H1 (cell line): ENCODE data around the gene GRIFIN. TPM values are rescaled to one million over a fixed set of nuclear protein-coding genes. Genes with fewer than 3 reads are reported as not detected.
A peak's percentile ranks its signal among the peaks of the same experiment; 100 is the strongest.

Experiments
- CTCF ChIA-PET: fragments of 300-600 bp; sonication (Branson Sonifier 250); formaldehyde crosslinking; loops from one replicate; lab custom pipeline; 2021; ENCODE audit not compliant: partially characterized antibody; lab: Charles Lee
- POLR2A ChIA-PET: fragments of 300-600 bp; sonication (Branson Sonifier 250); formaldehyde crosslinking; loops from one replicate; lab custom pipeline; 2021; ENCODE audit warnings: inconsistent platforms; ENCODE audit not compliant: partially characterized antibody; lab: Charles Lee
- DNase-seq, 2 experiments: peaks; one replicate each; pipeline versions ENCODE4 v3.0.0 to v3.0.0-alpha.2; 2010 to 2022; ENCODE audit warnings: low spot score in 2 of 2, low read depth in 1 of 2, mixed read lengths in 1 of 2
- FAIRE-seq: peaks from 2 replicates; lab custom pipeline; 2011; peaks lifted over from hg19 to GRCh38; lab: Jason Lieb, UNC
- H2AFZ ChIP-seq: 2 replicates; pipeline ENCODE4 v1.8.1; 2012; ENCODE audit warnings: low read length, inconsistent platforms
- H2AK5ac ChIP-seq: 2 replicates; pipeline ENCODE4 v1.6.1; 2013; ENCODE audit warnings: low read depth, low read length
- H2BK120ac ChIP-seq: replicated peaks from 2 replicates; pipeline ENCODE3; 2013; ENCODE audit warnings: low read depth, low read length, inconsistent platforms
- H2BK12ac ChIP-seq: 2 replicates; pipeline ENCODE4 v1.6.1; 2013; ENCODE audit warnings: low read depth, low read length
- H2BK15ac ChIP-seq: 2 replicates; pipeline ENCODE4 v1.6.1; 2013; ENCODE audit warnings: low read length
- H2BK20ac ChIP-seq: 2 replicates; pipeline ENCODE4 v1.6.1; 2013; ENCODE audit warnings: low read length
- H2BK5ac ChIP-seq: 2 replicates; pipeline ENCODE4 v1.6.1; 2013; ENCODE audit warnings: low read depth, low read length
- H3K14ac ChIP-seq: 2 replicates; pipeline ENCODE4 v1.6.1; 2013; ENCODE audit warnings: inconsistent platforms; ENCODE audit not compliant: insufficient read length
- H3K18ac ChIP-seq: 2 replicates; pipeline ENCODE4 v1.6.1; 2013; ENCODE audit warnings: low read length; ENCODE audit errors: extremely low read depth
- H3K23ac ChIP-seq: 2 replicates; pipeline ENCODE4 v1.6.1; 2013; ENCODE audit warnings: inconsistent platforms; ENCODE audit not compliant: insufficient read length
- H3K23me2 ChIP-seq: 2 replicates; pipeline ENCODE4 v1.6.1; 2013; ENCODE audit warnings: low read depth, low read length
- H3K27ac ChIP-seq: 2 replicates; pipeline ENCODE4 v1.6.1; 2011; ENCODE audit warnings: low read depth, low read length, inconsistent platforms
- H3K27me3 ChIP-seq, 4 experiments: replicated peaks in 1 of 4; 1 replicate in 1 of 4; 2 replicates in 3 of 4; pipeline versions ENCODE4 v1.6.1 to v1.8.1; 2011 to 2013; ENCODE audit warnings: low read length in 3 of 4, mild to moderate bottlenecking in 3 of 4, inconsistent platforms in 2 of 4, mixed read lengths in 2 of 4, moderate library complexity in 1 of 4; ENCODE audit not compliant: control insufficient read depth in 3 of 4, insufficient read depth in 3 of 4; ENCODE audit errors: extremely low read depth in 1 of 4
- H3K36me3 ChIP-seq, 4 experiments: 2 replicates each; pipeline versions ENCODE4 v1.6.1 to v1.8.1; 2011 to 2013; ENCODE audit warnings: mild to moderate bottlenecking in 4 of 4, low read length in 3 of 4, moderate library complexity in 2 of 4, control low read depth in 1 of 4, inconsistent platforms in 1 of 4; ENCODE audit not compliant: insufficient read depth in 4 of 4, control insufficient read depth in 2 of 4
- H3K4ac ChIP-seq: replicated peaks from 2 replicates; pipeline ENCODE3; 2013; ENCODE audit warnings: low read length, low read depth, mixed read lengths, inconsistent platforms; ENCODE audit not compliant: insufficient read length
- H3K4me1 ChIP-seq, 4 experiments: replicated peaks in 1 of 4; 1 replicate in 1 of 4; 2 replicates in 3 of 4; pipeline versions ENCODE4 v1.6.1 to v1.8.1; 2011 to 2013; ENCODE audit warnings: low read length in 3 of 4, inconsistent platforms in 2 of 4, mixed read lengths in 1 of 4; ENCODE audit not compliant: insufficient read depth in 4 of 4, control insufficient read depth in 3 of 4
- H3K4me2 ChIP-seq, 2 experiments: 2 replicates each; pipeline versions ENCODE4 v1.6.1 to v1.8.1; 2011 to 2013; ENCODE audit warnings: low read depth in 2 of 2, low read length in 2 of 2, control low read depth in 1 of 2, inconsistent platforms in 1 of 2, mild to moderate bottlenecking in 1 of 2; ENCODE audit not compliant: insufficient read depth in 1 of 2
- H3K4me3 ChIP-seq, 4 experiments: fragments of 200-600, 300-600 bp in 1 of 4; sonication (generic), shearing (Covaris generic), sonication (Bioruptor Twin) in 1 of 4; 2 replicates each; pipeline versions ENCODE4 v1.5.1 to v1.8.1; 2011 to 2016; ENCODE audit warnings: low read length in 4 of 4, low read depth in 3 of 4, control low read depth in 2 of 4, inconsistent platforms in 2 of 4, mild to moderate bottlenecking in 2 of 4, mixed read lengths in 1 of 4, moderate library complexity in 1 of 4; ENCODE audit not compliant: insufficient read depth in 2 of 4; ENCODE audit errors: extremely low read depth in 1 of 4
- H3K56ac ChIP-seq: replicated peaks from 2 replicates; pipeline ENCODE3; 2013; ENCODE audit warnings: low read depth, mild to moderate bottlenecking, mixed read lengths, low read length, inconsistent platforms; ENCODE audit not compliant: insufficient read length
- H3K79me1 ChIP-seq: 2 replicates; pipeline ENCODE4 v1.6.1; 2013; ENCODE audit warnings: low read depth, low read length, control low read depth
- H3K79me2 ChIP-seq, 2 experiments: 2 replicates each; pipeline versions ENCODE4 v1.6.1 to v1.8.1; 2012 to 2013; ENCODE audit warnings: low read length in 2 of 2, mild to moderate bottlenecking in 2 of 2, inconsistent platforms in 1 of 2; ENCODE audit not compliant: insufficient read depth in 2 of 2, control insufficient read depth in 1 of 2
- H3K9ac ChIP-seq, 4 experiments: replicated peaks in 1 of 4; 1 replicate in 1 of 4; 2 replicates in 3 of 4; pipeline versions ENCODE4 v1.6.1 to v1.8.1; 2011 to 2013; ENCODE audit warnings: low read depth in 3 of 4, low read length in 3 of 4, control low read depth in 2 of 4, mild to moderate bottlenecking in 2 of 4, moderate library complexity in 2 of 4, inconsistent platforms in 1 of 4; ENCODE audit errors: extremely low read depth in 1 of 4
- H3K9me3 ChIP-seq, 2 experiments: 2 replicates each; pipeline versions ENCODE4 v1.6.1 to v1.8.1; 2012 to 2013; ENCODE audit warnings: mild to moderate bottlenecking in 2 of 2, moderate library complexity in 2 of 2, control low read depth in 1 of 2, inconsistent platforms in 1 of 2, low read depth in 1 of 2, low read length in 1 of 2, mixed read lengths in 1 of 2; ENCODE audit not compliant: insufficient read depth in 2 of 2
- H4K20me1 ChIP-seq, 2 experiments: replicated peaks in 1 of 2; 2 replicates each; pipeline versions ENCODE3 to v1.8.1; 2011 to 2013; ENCODE audit warnings: inconsistent platforms in 2 of 2, low read length in 2 of 2, mild to moderate bottlenecking in 1 of 2; ENCODE audit not compliant: insufficient read depth in 2 of 2, control insufficient read depth in 1 of 2
- H4K5ac ChIP-seq: 2 replicates; pipeline ENCODE4 v1.6.1; 2013; ENCODE audit warnings: low read length, low read depth, mixed read lengths, inconsistent platforms; ENCODE audit not compliant: insufficient read length
- H4K8ac ChIP-seq: 2 replicates; pipeline ENCODE4 v1.8.0; 2013; ENCODE audit warnings: mild to moderate bottlenecking, moderate library complexity, low read length, inconsistent platforms; ENCODE audit not compliant: insufficient read depth; ENCODE audit errors: extremely low read depth
- H4K91ac ChIP-seq: replicated peaks from 2 replicates; pipeline ENCODE3; 2013; ENCODE audit warnings: low read length, mixed read lengths, inconsistent platforms; ENCODE audit not compliant: insufficient read length
- GABPA ChIP-seq: IDR thresholded peaks from 2 replicates; pipeline ENCODE4 v1.6.1; 2011; ENCODE audit warnings: mild to moderate bottlenecking, low read length, moderate library complexity, borderline replicate concordance; ENCODE audit not compliant: insufficient read depth
- KDM5A ChIP-seq: fragments of 200-600 bp; IDR thresholded peaks from 2 replicates; pipeline ENCODE4 v1.7.1; 2012; ENCODE audit warnings: mild to moderate bottlenecking, low read length, inconsistent platforms, mixed read lengths
- RAD21 ChIP-seq, 2 experiments: IDR thresholded peaks in 1 of 2; conservative IDR thresholded peaks in 1 of 2; 2 replicates each; pipeline ENCODE4 v1.6.1; 2011; ENCODE audit warnings: low read depth in 2 of 2, low read length in 2 of 2, improper control_type of control experiment in 1 of 2, inconsistent platforms in 1 of 2, mild to moderate bottlenecking in 1 of 2, moderate library complexity in 1 of 2
- SUZ12 ChIP-seq: fragments of 200-600 bp; sonication (generic); IDR thresholded peaks from 2 replicates; pipeline ENCODE4 v1.6.1; 2012; ENCODE audit warnings: mild to moderate bottlenecking, inconsistent platforms, low read length, moderate library complexity, mixed read lengths
- TEAD4 ChIP-seq: IDR thresholded peaks from 2 replicates; pipeline ENCODE4 v1.6.1; 2012; ENCODE audit warnings: low read depth, low read length, inconsistent platforms, mixed read lengths
- YY1 ChIP-seq: IDR thresholded peaks from 2 replicates; pipeline ENCODE4 v1.6.1; 2011; ENCODE audit warnings: low read depth, mild to moderate bottlenecking, low read length
- WGBS, 2 experiments: shearing (Covaris generic) in 1 of 2; methylation state at CpG; one replicate each; pipeline versions ENCODE4 v1.1.6 to v1.1.7; 2013 to 2015; ENCODE audit warnings: low lambda C conversion rate in 2 of 2, mixed read lengths in 2 of 2, inconsistent platforms in 1 of 2, low coverage in 1 of 2, missing lambda C conversion rate in 1 of 2; ENCODE audit not compliant: insufficient replicate concordance in 2 of 2, insufficient coverage in 1 of 2, insufficient read length in 1 of 2; ENCODE audit errors: extremely low coverage in 1 of 2, missing lambda C conversion rate in 1 of 2; 5-methylcytosine and 5-hydroxymethylcytosine counted together
- polyA plus RNA-seq, 7 experiments: library from polyadenylated mRNA; depleted of rRNA in 3 of 7; stranded (reverse) in 5 of 7; unstranded in 2 of 7; fragments of >200 nt in 5 of 7; fragments of 200-250 nt in 2 of 7; gene quantifications; 1 replicate in 5 of 7; 2 replicates in 1 of 7; 4 replicates in 1 of 7; pipeline versions ENCODE4 v1.2.1 to v1.2.3, GENCODE V29; 2011 to 2013; ENCODE audit warnings: missing spikeins in 2 of 7, mixed read lengths in 2 of 7
- total RNA-seq: library from RNA; stranded (reverse); fragmentation: NEBNext Ultra II Directional; extraction: Animal tissue kit (Norgen Biotek cat#: 25700); gene quantifications from 2 replicates; pipeline ENCODE4 v1.2.1, GENCODE V29; 2021
- TF ChIP-seq, protein P1 (sequence below): IDR thresholded peaks from 2 replicates; pipeline ENCODE4 v1.6.1; 2012; ENCODE audit warnings: inconsistent platforms

Gene GRIFIN
- total and polyA plus RNA-seq, 2 of the 8 experiments (the other 6 are each of a cell fraction or from before 2014, with no cell fraction given), result not detected

- Histone ChIP-seq H2AK5ac (no peak overlapping the region), H2BK5ac (peak overlapping the region; percentile 84; the same call in 1 of the 2 replicates), H2BK12ac (peak overlapping the region; percentile 96; the same call in 1 of the 2 replicates), H2BK15ac (peak overlapping the region; percentile 99; the same call in 1 of the 2 replicates), H3K9me3 (no peaks in the 10 kb centered on the region), H3K56ac (peak overlapping the region; percentile 30), H4K20me1 (no peaks in the 10 kb centered on the region), H2AFZ (peak overlapping the region; percentile 30; the same call in 1 of the 2 replicates), H3K14ac (no peak overlapping the region), H2BK120ac (peak overlapping the region; percentile 78), H3K79me2 (no peaks in the 10 kb centered on the region), H3K9ac (no peak overlapping the region), H3K4me3 (no peak overlapping the region), H3K79me1 (no peaks in the 10 kb centered on the region), H3K36me3 (no peaks in the 10 kb centered on the region), H4K5ac (peak overlapping the region; percentile 6), H2BK20ac (peak overlapping the region; percentile 88; the same call in 1 of the 2 replicates), H3K4ac (peak overlapping the region; percentile 90), H3K18ac (peak overlapping the region; percentile 34), H3K23me2 (no peaks in the 10 kb centered on the region), H3K27ac (no peak overlapping the region), H3K4me2 (peak overlapping the region in 1 of 2 experiments; percentile 44; a peak in 3 of 4 replicates), H3K23ac (no peak overlapping the region), H4K8ac (peak overlapping the region; percentile 85), H3K4me1 (peaks cover 0 to 8% (median 6%) of the 10 kb centered on the region in 4 experiments; a peak in 5 of 7 replicates), H3K27me3 (no peaks in the 10 kb centered on the region), H4K91ac (peak overlapping the region; percentile 99)
- POLR2A ChIA-PET, result interaction anchor here (1.0 to 1.9 kb wide), 6 partner anchors 14 to 97 kb away, joined by 3 to 15 read pairs (median 4); partner anchors contain the start of gene EIF3B
- peak; percentile 59 to 96 for DNase-seq
- FAIRE-seq, result no peak
- WGBS, 2 experiments, result 45% methylated on average over 32 of the region's 34 CpGs; no CpG with 5 or more reads in 1 of the 2 experiments
- CTCF ChIA-PET, result interaction anchor here (0.6 to 7.6 kb wide), 51 partner anchors 14 to 1685 kb away, joined by 3 to 266 read pairs (median 5); partner anchors contain the start of genes BRAT1, CHST12, GRIFIN and IQCE
- no peak for TF ChIP-seq KDM5A
- peak; percentile 82 for TF ChIP-seq TEAD4
- TF ChIP-seq SUZ12, result no peak
- peak; percentile 50; the same call in 1 of the 2 replicates for TF ChIP-seq YY1
- peak; percentile 93 to 97 for TF ChIP-seq RAD21 (IDR thresholded peaks at IDR 0.05 in 1 of 2, conservative IDR thresholded peaks at IDR 0.05 in 1 of 2; ENCODE audit: low read depth in 2 of 2, low read length in 2 of 2)
- TF ChIP-seq GABPA, result peak; percentile 84
- TF ChIP-seq, protein P1, sequence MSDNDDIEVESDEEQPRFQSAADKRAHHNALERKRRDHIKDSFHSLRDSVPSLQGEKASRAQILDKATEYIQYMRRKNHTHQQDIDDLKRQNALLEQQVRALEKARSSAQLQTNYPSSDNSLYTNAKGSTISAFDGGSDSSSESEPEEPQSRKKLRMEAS, result peak; percentile 54
Measured at GRCh38 chr7:2451171-2452073, 24.8 kb downstream of the GRIFIN start.
